ENCODE results near the gene IL17B. TPM values are rescaled to one million over a fixed set of nuclear protein-coding genes. Genes with fewer than 3 reads are reported as not detected.

IL17B gene
- polyA plus RNA-seq, 1 donor (not counting 4 experiments of a cell fraction or from before 2014, with no cell fraction given), result not detected

DNA sequence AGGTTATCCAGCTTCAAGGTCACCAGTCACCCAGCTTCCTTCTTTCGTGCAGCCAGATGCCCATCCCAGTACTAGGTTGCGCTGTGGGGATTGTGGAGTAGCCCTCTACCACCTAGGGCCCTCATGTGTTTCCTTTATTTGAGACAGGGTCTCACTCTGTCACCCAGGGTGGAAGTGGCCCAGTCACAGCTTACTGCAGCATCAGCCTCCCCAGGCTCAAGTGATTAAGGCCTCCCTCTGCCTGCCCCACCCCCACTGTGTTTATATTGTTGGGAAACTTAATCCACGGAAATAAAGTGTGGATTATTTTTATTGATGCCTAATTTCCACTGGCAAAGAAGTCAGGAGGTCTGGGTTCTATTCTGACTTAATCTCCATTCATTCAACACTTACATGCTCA, 4.3 kb downstream of the IL17B start:
- H3K9me3 ChIP-seq (ENCODE audit: control insufficient read depth, low read depth, low read length), result no peaks in the 10 kb centered on the region
- no peaks in the 10 kb centered on the region for H4K20me1 ChIP-seq (ENCODE audit: control insufficient read depth, extremely low read depth, insufficient read depth, low read length)
- no peaks in the 10 kb centered on the region for H3K27me3 ChIP-seq (ENCODE audit: control insufficient read depth, extremely low read depth, insufficient read depth, low read length)
- no peak overlapping the region for H2AFZ ChIP-seq (ENCODE audit: control insufficient read depth, low read length)
- dilution Hi-C loops (cut with MboI; ENCODE audit: extremely low pct_ligation_motif_present, low sequenced_read_pairs), result no loop called here
- DNase-seq (ENCODE audit: low read depth, low spot score), result no peak
- no peaks in the 10 kb centered on the region for H3K36me3 ChIP-seq (ENCODE audit: control insufficient read depth in 2 of 2, extremely low read depth in 1 of 2, insufficient read depth in 2 of 2, low read length in 2 of 2)
- H3K27ac ChIP-seq (ENCODE audit: control insufficient read depth, insufficient read depth, low read length), result no peak overlapping the region
- H3K79me2 ChIP-seq (ENCODE audit: control insufficient read depth, insufficient read depth, low read length), result no peaks in the 10 kb centered on the region
- H3K4me2 ChIP-seq (ENCODE audit: control insufficient read depth, extremely low read depth, insufficient read depth, low read depth, low read length), result no peak overlapping the region
- TF ChIP-seq, protein P1, sequence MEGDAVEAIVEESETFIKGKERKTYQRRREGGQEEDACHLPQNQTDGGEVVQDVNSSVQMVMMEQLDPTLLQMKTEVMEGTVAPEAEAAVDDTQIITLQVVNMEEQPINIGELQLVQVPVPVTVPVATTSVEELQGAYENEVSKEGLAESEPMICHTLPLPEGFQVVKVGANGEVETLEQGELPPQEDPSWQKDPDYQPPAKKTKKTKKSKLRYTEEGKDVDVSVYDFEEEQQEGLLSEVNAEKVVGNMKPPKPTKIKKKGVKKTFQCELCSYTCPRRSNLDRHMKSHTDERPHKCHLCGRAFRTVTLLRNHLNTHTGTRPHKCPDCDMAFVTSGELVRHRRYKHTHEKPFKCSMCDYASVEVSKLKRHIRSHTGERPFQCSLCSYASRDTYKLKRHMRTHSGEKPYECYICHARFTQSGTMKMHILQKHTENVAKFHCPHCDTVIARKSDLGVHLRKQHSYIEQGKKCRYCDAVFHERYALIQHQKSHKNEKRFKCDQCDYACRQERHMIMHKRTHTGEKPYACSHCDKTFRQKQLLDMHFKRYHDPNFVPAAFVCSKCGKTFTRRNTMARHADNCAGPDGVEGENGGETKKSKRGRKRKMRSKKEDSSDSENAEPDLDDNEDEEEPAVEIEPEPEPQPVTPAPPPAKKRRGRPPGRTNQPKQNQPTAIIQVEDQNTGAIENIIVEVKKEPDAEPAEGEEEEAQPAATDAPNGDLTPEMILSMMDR (optimal IDR thresholded peaks at IDR 0.05 in 1 of 3, IDR thresholded peaks at IDR 0.05 in 1 of 3, conservative IDR thresholded peaks at IDR 0.05 in 1 of 3; ENCODE audit: extremely low read depth in 1 of 3, insufficient read depth in 2 of 3, low read length in 3 of 3), result no peak
- no peak for TF ChIP-seq EZH2 (IDR thresholded peaks at IDR 0.05; ENCODE audit: low read length)
- no peaks in the 10 kb centered on the region for H3K9me1 ChIP-seq (ENCODE audit: control insufficient read depth, extremely low read depth, insufficient read depth, low read length)
- H3K4me1 ChIP-seq (ENCODE audit: control insufficient read depth, extremely low read depth, insufficient read depth, low read length), result peaks cover 4% of the 10 kb centered on the region
- FAIRE-seq, result no peak
- H3K9ac ChIP-seq (ENCODE audit: control insufficient read depth, extremely low read depth, insufficient read depth, low read length), result no peak overlapping the region
- H3K4me3 ChIP-seq (ENCODE audit: control insufficient read depth in 2 of 3, extremely low read depth in 1 of 3, insufficient read depth in 2 of 3, low read depth in 1 of 3, low read length in 3 of 3), result no peak overlapping the region

DNA sequence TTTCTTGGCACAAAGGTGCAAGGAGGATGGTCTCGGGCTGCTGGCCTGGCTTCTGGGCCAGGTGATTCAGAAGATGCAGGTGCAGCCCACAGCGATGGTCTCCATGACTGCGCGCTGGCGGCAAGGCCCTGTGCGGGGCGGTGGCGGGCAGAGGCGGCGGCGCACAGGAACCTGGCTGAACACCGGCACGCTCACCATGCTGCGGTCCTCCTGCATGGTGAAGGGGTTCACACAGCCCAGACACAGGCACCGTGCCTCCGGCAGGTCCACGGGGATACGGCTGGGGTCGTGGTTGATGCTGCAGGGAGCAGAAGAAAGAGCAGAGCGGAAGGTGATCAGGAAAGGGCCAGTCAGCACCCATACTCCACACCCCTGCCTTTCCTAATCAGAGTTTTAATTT, 4.8 kb downstream of the IL17B start:
- H3K36me3 ChIP-seq (ENCODE audit: control insufficient read depth in 2 of 2, extremely low read depth in 1 of 2, insufficient read depth in 2 of 2, low read length in 2 of 2), result no peaks in the 10 kb centered on the region
- no peaks in the 10 kb centered on the region for H3K79me2 ChIP-seq (ENCODE audit: control insufficient read depth, insufficient read depth, low read length)
- FAIRE-seq (no peak), DNase-seq (ENCODE audit: low read depth, low spot score) (no peak)
- dilution Hi-C loops (cut with MboI; ENCODE audit: extremely low pct_ligation_motif_present, low sequenced_read_pairs), result no loop called here
- H3K27me3 ChIP-seq (ENCODE audit: control insufficient read depth, extremely low read depth, insufficient read depth, low read length), result no peaks in the 10 kb centered on the region
- no peaks in the 10 kb centered on the region for H4K20me1 ChIP-seq (ENCODE audit: control insufficient read depth, extremely low read depth, insufficient read depth, low read length)
- H2AFZ ChIP-seq (ENCODE audit: control insufficient read depth, low read length), result no peak overlapping the region
- H3K27ac ChIP-seq (ENCODE audit: control insufficient read depth, insufficient read depth, low read length), result no peak overlapping the region
- TF ChIP-seq, protein P1 (optimal IDR thresholded peaks at IDR 0.05 in 1 of 3, IDR thresholded peaks at IDR 0.05 in 1 of 3, conservative IDR thresholded peaks at IDR 0.05 in 1 of 3; ENCODE audit: extremely low read depth in 1 of 3, insufficient read depth in 2 of 3, low read length in 3 of 3), result no peak
- no peak for TF ChIP-seq EZH2 (IDR thresholded peaks at IDR 0.05; ENCODE audit: low read length)
- no peak overlapping the region for H3K4me2 ChIP-seq (ENCODE audit: control insufficient read depth, extremely low read depth, insufficient read depth, low read depth, low read length)
- no peak overlapping the region for H3K4me3 ChIP-seq (ENCODE audit: control insufficient read depth in 2 of 3, extremely low read depth in 1 of 3, insufficient read depth in 2 of 3, low read depth in 1 of 3, low read length in 3 of 3)
- no peaks in the 10 kb centered on the region for H3K9me1 ChIP-seq (ENCODE audit: control insufficient read depth, extremely low read depth, insufficient read depth, low read length)
- no peaks in the 10 kb centered on the region for H3K9me3 ChIP-seq (ENCODE audit: control insufficient read depth, low read depth, low read length)
- H3K4me1 ChIP-seq (ENCODE audit: control insufficient read depth, extremely low read depth, insufficient read depth, low read length), result peaks cover 4% of the 10 kb centered on the region
- no peak overlapping the region for H3K9ac ChIP-seq (ENCODE audit: control insufficient read depth, extremely low read depth, insufficient read depth, low read length)

Data from keratinocyte (primary cell).